Measurements from ENCODE around the gene IGFBP1. TPM values are rescaled to one million over a fixed set of nuclear protein-coding genes. Genes with fewer than 3 reads are reported as not detected.
"Not testable (repeated sequence)": the region's sequence is repeated elsewhere in the genome, so short reads cannot be mapped to it uniquely, and the experiment has no call there.

The IGFBP1 gene
- total RNA-seq, 2 donors from 2014 or later, result not detected

- not testable (repeated sequence) for H3K27ac Mint-ChIP-seq; H3K27me3 Mint-ChIP-seq; H3K36me3 Mint-ChIP-seq (ENCODE audit: low read depth); H3K9me3 ChIP-seq (ENCODE audit: control insufficient read depth, low read length, poor library complexity, severe bottlenecking); H3K4me1 Mint-ChIP-seq
- DNase-seq, result peak in 1 of 3 donors; percentile 10
- H3K4me3 Mint-ChIP-seq, result peak overlapping the region; percentile 81
- ATAC-seq, result peak; percentile 71
Observed at GRCh38 chr7:45940237-45940781, 52.0 kb downstream of the IGFBP1 start.

- H3K27ac Mint-ChIP-seq, result no peak overlapping the region
Observed at GRCh38 chr7:45940939-45941338, 52.7 kb downstream of the IGFBP1 start.

More at GRCh38 chr7:45940939-45941338, 52.7 kb downstream of the IGFBP1 start:
- Mint-ChIP-seq H3K27me3 (peaks cover 5% of the 10 kb centered on the region), H3K36me3 (ENCODE audit: low read depth) (peaks cover 2% of the 10 kb centered on the region), H3K4me1 (peaks cover 7% of the 10 kb centered on the region), H3K4me3 (peak overlapping the region; percentile 81)
- ATAC-seq (peak; percentile 27), DNase-seq (no peak)
- no peaks in the 10 kb centered on the region for H3K9me3 ChIP-seq (ENCODE audit: control insufficient read depth, low read length, poor library complexity, severe bottlenecking)

Other genes starting within 250 kb of the IGFBP1 start
- not detected for gene CCDC201, start 15.4 kb upstream of the IGFBP1 start, total RNA-seq
- gene IGFBP3, start 32.8 kb downstream of the IGFBP1 start, total RNA-seq, result 10 to 100 TPM in 1 of 2 donors, 1 to 10 TPM in 1; 7.2 to 19.0 TPM